Measurements from ENCODE around the gene TMUB2.
"Not testable (repeated sequence)": the region's sequence is repeated elsewhere in the genome, so short reads cannot be mapped to it uniquely, and the experiment has no call there.

The TMUB2 gene

DNA sequence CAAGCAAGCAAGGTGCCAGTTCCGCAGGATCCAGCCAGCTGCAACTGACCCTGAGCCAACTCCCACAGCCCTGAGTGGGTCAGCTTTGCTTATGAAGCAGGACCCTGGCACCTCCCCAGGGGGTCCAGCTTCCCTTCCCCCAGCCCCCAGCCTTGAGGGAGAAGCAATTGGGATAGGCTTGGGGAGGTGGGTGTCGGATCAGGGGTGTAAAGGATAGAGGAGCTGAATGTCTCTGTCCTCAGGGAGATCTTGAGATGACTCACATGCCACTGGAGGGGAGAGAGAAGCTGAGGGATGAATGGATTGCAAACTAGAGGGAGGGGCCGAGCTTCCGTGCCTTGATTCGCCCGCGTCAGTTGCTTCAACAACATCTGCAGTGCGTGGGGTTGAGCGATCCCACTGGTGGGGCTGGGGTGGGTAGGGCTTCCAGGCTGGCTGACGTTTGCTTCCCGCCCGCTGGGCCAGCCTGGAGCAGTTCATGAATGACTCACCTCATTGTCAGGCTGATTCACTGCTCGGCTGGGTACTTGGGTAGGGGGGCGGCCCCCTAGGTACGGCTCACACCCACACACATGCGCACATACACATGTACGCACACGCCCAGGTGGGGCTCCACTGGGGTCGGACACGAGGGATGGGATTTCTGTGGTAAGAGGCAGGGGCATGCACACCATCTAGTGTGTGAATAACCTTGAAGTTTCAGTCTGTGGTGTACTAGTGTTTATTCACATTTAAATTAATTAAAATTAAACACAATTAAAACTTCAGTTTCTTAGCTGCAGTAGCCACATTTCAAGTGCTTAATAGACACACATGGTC, 48.7 kb upstream of the TMUB2 start (continued):
- TF ChIP-seq, protein P1, sequence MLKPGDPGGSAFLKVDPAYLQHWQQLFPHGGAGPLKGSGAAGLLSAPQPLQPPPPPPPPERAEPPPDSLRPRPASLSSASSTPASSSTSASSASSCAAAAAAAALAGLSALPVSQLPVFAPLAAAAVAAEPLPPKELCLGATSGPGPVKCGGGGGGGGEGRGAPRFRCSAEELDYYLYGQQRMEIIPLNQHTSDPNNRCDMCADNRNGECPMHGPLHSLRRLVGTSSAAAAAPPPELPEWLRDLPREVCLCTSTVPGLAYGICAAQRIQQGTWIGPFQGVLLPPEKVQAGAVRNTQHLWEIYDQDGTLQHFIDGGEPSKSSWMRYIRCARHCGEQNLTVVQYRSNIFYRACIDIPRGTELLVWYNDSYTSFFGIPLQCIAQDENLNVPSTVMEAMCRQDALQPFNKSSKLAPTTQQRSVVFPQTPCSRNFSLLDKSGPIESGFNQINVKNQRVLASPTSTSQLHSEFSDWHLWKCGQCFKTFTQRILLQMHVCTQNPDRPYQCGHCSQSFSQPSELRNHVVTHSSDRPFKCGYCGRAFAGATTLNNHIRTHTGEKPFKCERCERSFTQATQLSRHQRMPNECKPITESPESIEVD (tag by site-specific recombination; IDR thresholded peaks at IDR 0.05), result no peak
- TF ChIP-seq ZNF747 (tag by site-specific recombination; IDR thresholded peaks at IDR 0.05), result no peak
- TF ChIP-seq ZBTB1 (tag by site-specific recombination; IDR thresholded peaks at IDR 0.05), result 0 out of 2 replicates have a peak, but pooled peaks have one; percentile 24
- TF ChIP-seq ZSCAN23 (tag by site-specific recombination; IDR thresholded peaks at IDR 0.05), result peak; percentile 68; the same call in 1 of the 2 replicates
- TF ChIP-seq, protein P2, sequence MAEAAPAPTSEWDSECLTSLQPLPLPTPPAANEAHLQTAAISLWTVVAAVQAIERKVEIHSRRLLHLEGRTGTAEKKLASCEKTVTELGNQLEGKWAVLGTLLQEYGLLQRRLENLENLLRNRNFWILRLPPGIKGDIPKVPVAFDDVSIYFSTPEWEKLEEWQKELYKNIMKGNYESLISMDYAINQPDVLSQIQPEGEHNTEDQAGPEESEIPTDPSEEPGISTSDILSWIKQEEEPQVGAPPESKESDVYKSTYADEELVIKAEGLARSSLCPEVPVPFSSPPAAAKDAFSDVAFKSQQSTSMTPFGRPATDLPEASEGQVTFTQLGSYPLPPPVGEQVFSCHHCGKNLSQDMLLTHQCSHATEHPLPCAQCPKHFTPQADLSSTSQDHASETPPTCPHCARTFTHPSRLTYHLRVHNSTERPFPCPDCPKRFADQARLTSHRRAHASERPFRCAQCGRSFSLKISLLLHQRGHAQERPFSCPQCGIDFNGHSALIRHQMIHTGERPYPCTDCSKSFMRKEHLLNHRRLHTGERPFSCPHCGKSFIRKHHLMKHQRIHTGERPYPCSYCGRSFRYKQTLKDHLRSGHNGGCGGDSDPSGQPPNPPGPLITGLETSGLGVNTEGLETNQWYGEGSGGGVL (tag by site-specific recombination; IDR thresholded peaks at IDR 0.05), result peak; percentile 74
- no peak for TF ChIP-seq ZNF311 (tag by site-specific recombination; IDR thresholded peaks at IDR 0.05; ENCODE audit: borderline replicate concordance)
- peak; percentile 99 for TF ChIP-seq ZNF394 (tag by site-specific recombination; IDR thresholded peaks at IDR 0.05; ENCODE audit: borderline replicate concordance)
- TF ChIP-seq ZNF610 (tag by site-specific recombination; IDR thresholded peaks at IDR 0.05; ENCODE audit: borderline replicate concordance), result no peak

DNA sequence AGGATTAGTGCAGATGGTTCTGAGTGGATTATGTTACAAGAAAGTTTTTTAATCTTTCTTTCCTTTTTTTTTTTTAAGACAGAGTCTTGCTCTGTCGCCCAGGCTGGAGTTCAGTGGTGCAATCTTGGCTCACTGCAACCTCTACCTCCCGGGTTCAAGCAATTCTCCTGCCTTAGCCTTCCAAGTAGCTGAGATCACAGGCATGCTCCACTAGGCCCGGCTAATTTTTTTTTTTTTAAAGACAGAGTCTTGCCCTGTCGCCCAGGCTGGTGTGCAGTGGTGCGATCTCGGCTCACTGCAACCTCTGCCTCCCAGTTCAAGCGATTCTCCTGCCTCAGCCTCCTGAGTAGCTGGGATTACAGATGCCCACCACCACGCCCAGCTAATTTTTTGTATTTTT, 42.9 kb upstream of the TMUB2 start:
- CTCF ChIA-PET, result interaction anchor here (0.8 to 4.1 kb wide), 4 partner anchors 15 to 187 kb away, joined by 3 to 20 read pairs (median 4); partner anchors contain the start of gene ASB16
- H3K9me3 ChIP-seq (ENCODE audit: control insufficient read depth, insufficient read depth, low read depth, low read length); H3K4me3 ChIP-seq (ENCODE audit: low read depth, low read length); H3K4me1 ChIP-seq (ENCODE audit: control insufficient read depth, insufficient read depth, low read length); H3K27ac ChIP-seq (ENCODE audit: extremely low read depth, low read depth, low read length): not testable (repeated sequence)
- peaks cover 40% of the 10 kb centered on the region in 2 experiments for H3K36me3 ChIP-seq (ENCODE audit: control insufficient read depth in 2 of 2, insufficient read depth in 1 of 2, low read length in 2 of 2)
- POLR2A ChIA-PET, result interaction anchor here (1.3 to 1.8 kb wide), 2 partner anchors 20 to 24 kb away, joined by 4 read pairs; partner anchors contain the start of gene HDAC5

DNA sequence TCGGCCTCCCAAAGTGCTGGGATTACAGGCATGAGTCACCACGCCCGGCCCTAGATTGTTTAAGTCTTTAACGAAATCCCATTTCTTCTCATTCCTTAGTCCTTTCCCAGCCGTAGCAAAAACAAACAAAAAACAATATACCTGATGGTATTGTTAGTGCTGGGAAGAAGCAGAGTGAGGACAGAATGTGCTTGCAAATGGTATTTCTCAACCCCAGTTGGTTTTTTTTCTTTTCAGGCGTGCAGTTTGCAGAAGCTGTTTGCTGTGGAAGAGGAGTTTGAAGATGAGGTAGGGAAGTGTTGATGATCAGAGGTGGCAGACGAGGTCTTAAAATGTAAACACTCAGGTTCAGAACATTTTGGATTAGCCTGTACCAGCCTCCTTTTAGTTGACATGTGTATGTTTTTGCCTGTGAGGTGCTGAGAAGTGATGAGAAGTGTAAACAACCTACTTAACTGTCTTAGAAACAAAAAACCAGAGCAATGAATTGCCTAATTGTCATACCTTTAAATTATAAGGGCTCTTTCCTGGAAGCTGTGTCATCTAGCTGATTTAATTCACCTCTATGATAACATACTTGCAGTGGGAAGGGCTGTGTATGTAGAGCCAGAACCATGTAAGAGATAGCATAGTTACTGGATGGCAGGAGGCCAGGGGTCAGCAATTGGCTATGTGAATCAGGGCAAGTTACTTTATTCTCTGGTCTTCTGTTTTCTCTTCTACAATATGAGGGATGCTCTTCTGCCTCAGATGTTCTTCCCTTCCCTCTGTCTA, 41.6 kb upstream of the TMUB2 start:
- POLR2A ChIA-PET, result interaction anchor here (0.7 to 3.2 kb wide), 4 partner anchors 12 to 41 kb away, joined by 3 to 14 read pairs (median 4); partner anchors contain the start of gene TMUB2

More for the DNA sequence above, 41.6 kb upstream of the TMUB2 start:
- Histone ChIP-seq H3K4me3 (ENCODE audit: low read depth, low read length) (no peak overlapping the region), H3K9me3 (ENCODE audit: control insufficient read depth, insufficient read depth, low read depth, low read length) (no peaks in the 10 kb centered on the region), H3K27ac (ENCODE audit: extremely low read depth, low read depth, low read length) (peak overlapping the region; percentile 37; the same call in 1 of the 2 replicates), H3K36me3 (ENCODE audit: control insufficient read depth in 2 of 2, insufficient read depth in 1 of 2, low read length in 2 of 2) (peaks cover 50 to 52% of the 10 kb centered on the region in 2 experiments), H3K4me1 (ENCODE audit: control insufficient read depth, insufficient read depth, low read length) (no peaks in the 10 kb centered on the region)
- CTCF ChIA-PET, result interaction anchor here (0.7 to 4.1 kb wide), 5 partner anchors 11 to 29 kb away, joined by 3 to 20 read pairs (median 4); partner anchors contain the start of gene ASB16
- TF ChIP-seq ZSCAN16 (tag by site-specific recombination; IDR thresholded peaks at IDR 0.05) (no peak), ZNF768 (tag by site-specific recombination; IDR thresholded peaks at IDR 0.05) (no peak), GLIS2 (tag by site-specific recombination; IDR thresholded peaks at IDR 0.05) (no peak), ZNF600 (tag by site-specific recombination; IDR thresholded peaks at IDR 0.05) (peak; percentile 57; the same call in 1 of the 2 replicates), ZNF610 (tag by site-specific recombination; IDR thresholded peaks at IDR 0.05; ENCODE audit: borderline replicate concordance) (no peak)

All from HEK293 (cell line).